Cerebellar cortex (tissue), 1 donor: ENCODE measurements around the gene CA9.

Experiments
- DNase-seq: peaks from one replicate; pipeline ENCODE4 v3.0.0-alpha.2; 2015; ENCODE audit warnings: low spot score

Gene CA9

GRCh38 chr9:35675732-35676392 lies 2.1 kb downstream of the CA9 start:
- DNase-seq: no peak

GRCh38 chr9:35679091-35679490 lies 5.4 kb downstream of the CA9 start:
- DNase-seq: no peak

- DNase-seq: no peak
Observed at GRCh38 chr9:35679766-35680330, 6.1 kb downstream of the CA9 start.

GRCh38 chr9:35680331-35681105 lies 6.8 kb downstream of the CA9 start:
- DNase-seq: peak; percentile 80

GRCh38 chr9:35681341-35682002 lies 7.7 kb downstream of the CA9 start:
- no peak for DNase-seq

GRCh38 chr9:35682051-35682450 lies 8.3 kb downstream of the CA9 start:
- DNase-seq: no peak

GRCh38 chr9:35682520-35683315 lies 9.0 kb downstream of the CA9 start:
- DNase-seq: no peak

GRCh38 chr9:35683323-35683722 lies 9.6 kb downstream of the CA9 start:
- no peak for DNase-seq

GRCh38 chr9:35684921-35685320 lies 11.2 kb downstream of the CA9 start:
- no peak for DNase-seq

GRCh38 chr9:35685506-35685905 lies 11.8 kb downstream of the CA9 start:
- DNase-seq: no peak

- DNase-seq: peak; percentile 94
Observed at GRCh38 chr9:35686222-35687203, 12.8 kb downstream of the CA9 start.

- DNase-seq: no peak
Observed at GRCh38 chr9:35687306-35687705, 13.6 kb downstream of the CA9 start.

- DNase-seq: no peak
Observed at GRCh38 chr9:35687972-35688557, 14.3 kb downstream of the CA9 start.

GRCh38 chr9:35688558-35689541 lies 15.1 kb downstream of the CA9 start:
- DNase-seq: no peak

- peak; percentile 54 for DNase-seq
Observed at GRCh38 chr9:35689542-35690293, 16.0 kb downstream of the CA9 start, which contains the start of gene TPM2. TPM2 (minus strand) TSS chr9:35689925; CDS start chr9:35689817, 108 bp downstream.

GRCh38 chr9:35690294-35690613 lies 16.5 kb downstream of the CA9 start:
- DNase-seq: no peak

- DNase-seq: peak; percentile 79
Observed at GRCh38 chr9:35690614-35691333, 17.0 kb downstream of the CA9 start.

GRCh38 chr9:35691334-35691650 lies 17.6 kb downstream of the CA9 start:
- peak; percentile 69 for DNase-seq
